Measurements from ENCODE around the gene ZNF750.

DNA sequence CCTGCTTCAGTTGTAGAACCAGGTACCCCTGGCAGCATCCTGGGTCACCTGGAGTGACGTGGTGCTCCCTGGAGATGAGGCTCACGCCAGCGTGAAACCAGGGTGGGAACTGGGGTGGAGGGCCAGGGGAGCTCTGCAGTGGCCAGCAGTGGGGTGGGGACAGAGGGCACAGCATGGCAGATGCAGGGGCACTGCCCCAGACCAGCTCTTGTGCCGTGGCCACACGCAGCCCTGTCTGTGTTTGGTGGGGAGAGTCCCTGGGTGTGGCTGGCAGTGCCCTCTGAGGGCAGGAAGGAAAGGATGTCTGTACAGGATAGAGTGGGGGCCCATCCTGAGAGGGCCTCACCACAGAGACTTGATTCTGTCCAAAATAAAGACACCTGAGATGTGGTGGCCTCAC, 24.5 kb downstream of the ZNF750 start:
- TF ChIP-seq POLR2A (IDR thresholded peaks at IDR 0.05; ENCODE audit: low read depth, low read length) (no peak), POLR2AphosphoS5 (IDR thresholded peaks at IDR 0.05; ENCODE audit: low read depth, low read length) (no peak)

Data from GM12892 (cell line).